Endothelial cell (in vitro differentiated cells): ENCODE measurements around the gene SYT7. TPM values are rescaled to one million over a fixed set of nuclear protein-coding genes. Genes with fewer than 3 reads are reported as not detected.
"Not testable (repeated sequence)": the region's sequence is repeated elsewhere in the genome, so short reads cannot be mapped to it uniquely, and the experiment has no call there.

Source experiments
- DNase-seq: peaks from one replicate; pipeline ENCODE4 v3.0.0; 2021; ENCODE audit warnings: low spot score
- H3K27ac Mint-ChIP-seq: one replicate; pipeline ENCODE4 v1.8.0; 2021; ENCODE audit warnings: mixed read lengths, inconsistent platforms; ENCODE audit not compliant: unreplicated experiment
- H3K27me3 Mint-ChIP-seq: one replicate; pipeline ENCODE4 v1.8.0; 2021; ENCODE audit warnings: mild to moderate bottlenecking, moderate library complexity, mixed read lengths, inconsistent platforms; ENCODE audit not compliant: unreplicated experiment
- H3K36me3 Mint-ChIP-seq: one replicate; pipeline ENCODE4 v1.8.0; 2021; ENCODE audit warnings: mild to moderate bottlenecking, low read depth, mixed read lengths, inconsistent platforms; ENCODE audit not compliant: unreplicated experiment
- H3K4me1 Mint-ChIP-seq: one replicate; pipeline ENCODE4 v1.8.0; 2021; ENCODE audit warnings: mild to moderate bottlenecking, mixed read lengths, inconsistent platforms; ENCODE audit not compliant: unreplicated experiment
- H3K4me3 Mint-ChIP-seq: one replicate; pipeline ENCODE4 v1.8.0; 2021; ENCODE audit warnings: mild to moderate bottlenecking, mixed read lengths, inconsistent platforms; ENCODE audit not compliant: unreplicated experiment
- H3K9me3 Mint-ChIP-seq: one replicate; pipeline ENCODE4 v1.8.0; 2021; ENCODE audit warnings: mixed read lengths, inconsistent platforms; ENCODE audit not compliant: unreplicated experiment
- CTCF ChIP-seq: fragments of 200-600 bp; sonication (generic); IDR thresholded peaks from one replicate; pipeline ENCODE4 v1.5.0; 2021; ENCODE audit warnings: antibody characterized with exemption; ENCODE audit not compliant: unreplicated experiment
- microRNA-seq: library from miRNA; unstranded; fragments of <30 nt; microRNA quantifications from one replicate; pipeline ENCODE4, GENCODE V29; 2020; ENCODE audit not compliant: unreplicated experiment
- total RNA-seq: library from RNA; stranded (reverse); fragmentation: NEBNext Ultra II Directional; extraction: Animal tissue kit (Norgen Biotek cat#: 25700); gene quantifications from one replicate; pipeline ENCODE4 v1.2.1, GENCODE V29; 2021; ENCODE audit not compliant: unreplicated experiment

SYT7 gene
- total RNA-seq, 1 donor from 2014 or later = 9.7 TPM

- no peak for DNase-seq
- H3K4me1 Mint-ChIP-seq = peaks cover 9% of the 10 kb centered on the region
- H3K9me3 Mint-ChIP-seq = no peaks in the 10 kb centered on the region
- H3K4me3 Mint-ChIP-seq = no peak overlapping the region
- H3K36me3 Mint-ChIP-seq = peaks cover 16% of the 10 kb centered on the region
- peaks cover 1% of the 10 kb centered on the region for H3K27me3 Mint-ChIP-seq
- TF ChIP-seq CTCF = no peak
- H3K27ac Mint-ChIP-seq = no peak overlapping the region
Observed at GRCh38 chr11:61472282-61472681, 108.6 kb downstream of the SYT7 start.

GRCh38 chr11:61468002-61468401, 112.9 kb downstream of the SYT7 start:
- TF ChIP-seq CTCF = no peak
- no peak for DNase-seq
- Mint-ChIP-seq H3K27me3 (peaks cover 2% of the 10 kb centered on the region), H3K4me1 (no peaks in the 10 kb centered on the region), H3K9me3 (no peaks in the 10 kb centered on the region), H3K4me3 (no peak overlapping the region), H3K36me3 (peaks cover 5% of the 10 kb centered on the region), H3K27ac (no peak overlapping the region)

- H3K27ac Mint-ChIP-seq, H3K9me3 Mint-ChIP-seq, H3K4me3 Mint-ChIP-seq, H3K27me3 Mint-ChIP-seq, H3K36me3 Mint-ChIP-seq, H3K4me1 Mint-ChIP-seq, DNase-seq: not testable (repeated sequence)
Observed at GRCh38 chr11:61467602-61468001, 113.3 kb downstream of the SYT7 start.

Small RNA genes lying within 50 kb of the gene (microRNA-seq; reads per million reads assigned to microRNA genes)
- gene MIR4488 = not detected

Other genes with a start within 250 kb of the SYT7 start
- 239 TPM for gene DDB1, start 248.0 kb downstream of the SYT7 start, total RNA-seq
- 53.1 TPM for gene TKFC, start 247.8 kb downstream of the SYT7 start, total RNA-seq
- gene CYB561A3, start 219.2 kb downstream of the SYT7 start, total RNA-seq = 21.6 TPM
- gene TMEM138, start 218.7 kb downstream of the SYT7 start, total RNA-seq = 18.8 TPM
- 11.6 TPM for gene TMEM216, start 188.5 kb downstream of the SYT7 start, total RNA-seq
- 79.5 TPM for gene CPSF7, start 151.1 kb downstream of the SYT7 start, total RNA-seq
- 47.2 TPM for gene SDHAF2, start 151.0 kb downstream of the SYT7 start, total RNA-seq
- 0.13 TPM for gene LRRC10B, start 72.3 kb downstream of the SYT7 start, total RNA-seq
- gene DAGLA, start 99.3 kb upstream of the SYT7 start, total RNA-seq = 3.2 TPM
- 1.5 TPM for gene MYRF, start 171.6 kb upstream of the SYT7 start, total RNA-seq
- 125 TPM for gene TMEM258, start 211.5 kb upstream of the SYT7 start, total RNA-seq
- gene FEN1, start 211.8 kb upstream of the SYT7 start, total RNA-seq = 22.0 TPM
- gene FADS1, start 235.9 kb upstream of the SYT7 start, total RNA-seq = 102 TPM
- gene FADS2, start 247.2 kb upstream of the SYT7 start, total RNA-seq = 682 TPM